ENCODE measurements around the gene FAM111B.
A peak's percentile ranks its signal among the peaks of the same experiment; 100 is the strongest.
"Not testable (repeated sequence)": the region's sequence is repeated elsewhere in the genome, so short reads cannot be mapped to it uniquely, and the experiment has no call there.

Gene FAM111B

GRCh38 chr11:59080421-59080820 is 26.6 kb upstream of the FAM111B start:
- not testable (repeated sequence) for H3K4me1 ChIP-seq (ENCODE audit: control insufficient read depth, insufficient read depth, low read length, poor library complexity, severe bottlenecking); H3K36me3 ChIP-seq (ENCODE audit: control insufficient read depth, insufficient read depth, low read length); H3K4me3 ChIP-seq (ENCODE audit: extremely low read depth, insufficient read depth, low read length, poor library complexity, severe bottlenecking); H3K9me3 ChIP-seq (ENCODE audit: control insufficient read depth, low read length); H3K27ac ChIP-seq (ENCODE audit: low read depth, low read length, severe bottlenecking)
- WGBS, 2 experiments (ENCODE audit: insufficient coverage in 2 of 2), result no CpG with 5 or more reads among the region's 2 CpGs

DNA sequence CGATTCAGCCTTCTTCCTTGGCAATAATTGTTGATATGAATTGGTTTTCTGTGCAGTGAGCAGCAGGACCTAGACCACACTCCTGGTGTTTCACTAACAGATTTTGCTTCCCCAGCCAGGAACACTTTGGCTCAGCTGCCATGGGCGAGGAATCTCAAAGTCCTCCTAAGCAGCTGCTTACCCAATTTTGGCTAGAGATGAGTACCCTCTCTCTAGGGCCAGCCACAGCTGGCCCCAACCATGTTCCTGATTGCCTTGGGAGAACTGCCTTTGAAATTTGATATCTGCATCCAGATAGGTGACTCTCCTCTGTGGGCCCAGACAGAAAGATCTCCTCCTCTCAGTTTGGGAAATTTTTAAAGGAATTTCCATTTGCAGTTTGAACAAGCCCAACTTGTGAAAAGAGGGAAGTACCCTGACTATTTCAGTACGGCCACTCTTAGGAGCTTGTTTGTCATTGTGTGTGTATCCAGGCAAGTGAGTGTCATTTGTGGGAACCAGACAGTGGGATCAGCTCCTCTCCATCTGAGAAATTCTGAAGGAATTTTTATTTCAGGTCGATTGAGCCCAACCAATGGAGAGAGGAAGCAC is 25.5 kb upstream of the FAM111B start:
- H3K4me3 ChIP-seq (ENCODE audit: extremely low read depth, insufficient read depth, low read length, poor library complexity, severe bottlenecking); H3K36me3 ChIP-seq (ENCODE audit: control insufficient read depth, insufficient read depth, low read length); H3K9me3 ChIP-seq (ENCODE audit: control insufficient read depth, low read length); H3K4me1 ChIP-seq (ENCODE audit: control insufficient read depth, insufficient read depth, low read length, poor library complexity, severe bottlenecking); H3K27ac ChIP-seq (ENCODE audit: low read depth, low read length, severe bottlenecking): not testable (repeated sequence)
- WGBS, 2 experiments (ENCODE audit: insufficient coverage in 2 of 2), result 63 to 80% methylated on average over 1 of the region's 4 CpGs

GRCh38 chr11:59086007-59086406 is 21.0 kb upstream of the FAM111B start, which contains the start of gene GLYATL1B:
GLYATL1B (plus strand) TSS chr11:59086307; CDS start chr11:59086307, 0 bp downstream.
- H3K36me3 ChIP-seq (ENCODE audit: control insufficient read depth, insufficient read depth, low read length); H3K27ac ChIP-seq (ENCODE audit: low read depth, low read length, severe bottlenecking); H3K4me1 ChIP-seq (ENCODE audit: control insufficient read depth, insufficient read depth, low read length, poor library complexity, severe bottlenecking); H3K4me3 ChIP-seq (ENCODE audit: extremely low read depth, insufficient read depth, low read length, poor library complexity, severe bottlenecking); H3K9me3 ChIP-seq (ENCODE audit: control insufficient read depth, low read length): not testable (repeated sequence)
- 90% methylated on average over 2 of the region's 5 CpGs; no CpG with 5 or more reads in 1 of the 2 experiments for WGBS, 2 experiments (ENCODE audit: insufficient coverage in 2 of 2)

- H3K27ac ChIP-seq (ENCODE audit: low read depth, low read length, severe bottlenecking), result no peak overlapping the region
- no peaks in the 10 kb centered on the region for H3K4me1 ChIP-seq (ENCODE audit: control insufficient read depth, insufficient read depth, low read length, poor library complexity, severe bottlenecking)
- H3K4me3 ChIP-seq (ENCODE audit: extremely low read depth, insufficient read depth, low read length, poor library complexity, severe bottlenecking), result no peak overlapping the region
- no peaks in the 10 kb centered on the region for H3K9me3 ChIP-seq (ENCODE audit: control insufficient read depth, low read length)
- H3K36me3 ChIP-seq (ENCODE audit: control insufficient read depth, insufficient read depth, low read length), result no peaks in the 10 kb centered on the region
- WGBS, 2 experiments (ENCODE audit: insufficient coverage in 2 of 2), result 86% methylated on average over 4 of the region's 4 CpGs; no CpG with 5 or more reads in 1 of the 2 experiments
Measured at GRCh38 chr11:59088162-59088561, 18.9 kb upstream of the FAM111B start.

DNA sequence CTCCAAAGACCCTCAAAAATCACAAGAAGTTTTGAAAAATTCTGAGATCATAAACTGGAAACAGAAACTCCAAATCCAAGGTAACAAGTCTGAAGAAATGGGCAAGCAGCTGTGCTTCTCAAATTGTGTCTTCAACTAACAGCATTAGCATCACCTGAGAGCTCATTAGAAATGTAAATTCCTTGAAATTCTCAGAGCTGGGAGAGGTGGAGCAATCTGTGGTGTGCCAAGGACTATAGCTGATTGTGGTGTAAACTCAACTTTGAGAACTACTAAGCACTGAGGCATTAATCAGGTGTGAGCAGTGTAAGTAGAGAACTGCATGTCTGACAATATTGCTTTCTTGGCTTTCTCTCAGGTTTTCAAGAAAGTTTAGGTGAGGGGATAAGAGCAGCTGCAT is 13.5 kb upstream of the FAM111B start:
- not testable (repeated sequence) for H3K4me3 ChIP-seq (ENCODE audit: extremely low read depth, insufficient read depth, low read length, poor library complexity, severe bottlenecking); H3K36me3 ChIP-seq (ENCODE audit: control insufficient read depth, insufficient read depth, low read length); H3K4me1 ChIP-seq (ENCODE audit: control insufficient read depth, insufficient read depth, low read length, poor library complexity, severe bottlenecking); H3K9me3 ChIP-seq (ENCODE audit: control insufficient read depth, low read length); H3K27ac ChIP-seq (ENCODE audit: low read depth, low read length, severe bottlenecking)

DNA sequence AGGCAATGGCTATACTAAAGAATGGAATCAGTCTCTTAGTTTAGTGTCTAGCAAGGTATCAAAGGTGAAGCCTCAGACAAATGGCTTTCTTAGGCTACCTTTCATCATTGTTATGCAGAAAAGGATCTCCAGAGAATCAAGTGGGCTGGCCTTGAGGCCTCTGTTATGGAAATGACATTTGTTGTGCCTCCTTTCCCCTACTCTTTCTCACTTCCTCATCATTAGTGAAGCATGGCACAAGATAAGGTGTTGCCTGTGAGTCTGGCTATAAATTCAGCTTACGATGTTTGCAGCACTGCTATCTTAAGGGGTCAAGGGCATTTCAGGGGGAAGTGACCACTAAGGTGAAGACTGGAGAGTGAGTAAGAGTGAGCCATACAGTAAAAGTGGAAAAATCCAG is 11.8 kb upstream of the FAM111B start:
- not testable (repeated sequence) for H3K27ac ChIP-seq (ENCODE audit: low read depth, low read length, severe bottlenecking); H3K4me3 ChIP-seq (ENCODE audit: extremely low read depth, insufficient read depth, low read length, poor library complexity, severe bottlenecking); H3K36me3 ChIP-seq (ENCODE audit: control insufficient read depth, insufficient read depth, low read length); H3K4me1 ChIP-seq (ENCODE audit: control insufficient read depth, insufficient read depth, low read length, poor library complexity, severe bottlenecking); H3K9me3 ChIP-seq (ENCODE audit: control insufficient read depth, low read length)
- WGBS, 2 experiments (ENCODE audit: insufficient coverage in 2 of 2), result 67 to 83% methylated on average over 1 of the region's 1 CpG

DNA sequence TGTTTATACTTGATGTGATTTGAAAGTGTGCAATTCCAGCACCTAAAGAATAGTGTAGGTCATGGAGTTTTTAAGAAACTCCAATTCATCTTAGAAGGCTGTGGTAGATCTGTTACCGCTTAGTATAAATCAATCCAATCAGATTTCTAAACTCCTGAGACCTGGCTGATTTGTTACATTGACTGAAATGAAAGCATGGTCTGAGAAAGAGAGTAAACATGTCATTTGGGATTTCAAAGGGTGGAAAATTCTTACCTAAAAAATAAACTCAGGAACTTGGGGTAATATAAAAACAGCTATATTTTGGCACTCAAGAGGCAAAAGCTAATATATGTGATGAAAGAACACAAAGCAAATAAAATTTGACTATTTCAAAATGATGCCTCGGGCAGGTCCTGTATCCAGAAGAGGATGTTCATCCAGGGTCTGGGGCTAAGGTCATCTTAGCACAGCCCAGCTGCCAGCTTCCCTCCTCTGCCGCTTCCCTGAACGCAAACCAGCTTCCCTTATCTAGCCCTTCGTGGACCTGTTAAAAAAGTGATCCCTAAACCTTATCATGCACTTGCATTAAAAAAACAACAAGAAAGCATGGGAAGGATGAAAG is 11.0 kb upstream of the FAM111B start:
- WGBS, 2 experiments (ENCODE audit: insufficient coverage in 2 of 2), result 80 to 88% methylated on average over 1 of the region's 5 CpGs

GRCh38 chr11:59097113-59097708 is 9.8 kb upstream of the FAM111B start:
- H3K9me3 ChIP-seq (ENCODE audit: control insufficient read depth, low read length), result no peaks in the 10 kb centered on the region
- H3K36me3 ChIP-seq (ENCODE audit: control insufficient read depth, insufficient read depth, low read length), result no peaks in the 10 kb centered on the region
- no peaks in the 10 kb centered on the region for H3K4me1 ChIP-seq (ENCODE audit: control insufficient read depth, insufficient read depth, low read length, poor library complexity, severe bottlenecking)
- H3K4me3 ChIP-seq (ENCODE audit: extremely low read depth, insufficient read depth, low read length, poor library complexity, severe bottlenecking), result no peak overlapping the region
- no peak overlapping the region for H3K27ac ChIP-seq (ENCODE audit: low read depth, low read length, severe bottlenecking)
- WGBS, 2 experiments (ENCODE audit: insufficient coverage in 2 of 2), result 92% methylated on average over 5 of the region's 5 CpGs

More for the DNA sequence above, 11.0 kb upstream of the FAM111B start:
- not testable (repeated sequence) for H3K9me3 ChIP-seq (ENCODE audit: control insufficient read depth, low read length); H3K4me1 ChIP-seq (ENCODE audit: control insufficient read depth, insufficient read depth, low read length, poor library complexity, severe bottlenecking); H3K36me3 ChIP-seq (ENCODE audit: control insufficient read depth, insufficient read depth, low read length); H3K27ac ChIP-seq (ENCODE audit: low read depth, low read length, severe bottlenecking); H3K4me3 ChIP-seq (ENCODE audit: extremely low read depth, insufficient read depth, low read length, poor library complexity, severe bottlenecking)

- H3K4me3 ChIP-seq (ENCODE audit: extremely low read depth, insufficient read depth, low read length, poor library complexity, severe bottlenecking); H3K36me3 ChIP-seq (ENCODE audit: control insufficient read depth, insufficient read depth, low read length); H3K27ac ChIP-seq (ENCODE audit: low read depth, low read length, severe bottlenecking); H3K4me1 ChIP-seq (ENCODE audit: control insufficient read depth, insufficient read depth, low read length, poor library complexity, severe bottlenecking); H3K9me3 ChIP-seq (ENCODE audit: control insufficient read depth, low read length): not testable (repeated sequence)
- 91% methylated on average over 6 of the region's 8 CpGs; no CpG with 5 or more reads in 1 of the 2 experiments for WGBS, 2 experiments (ENCODE audit: insufficient coverage in 2 of 2)
Measured at GRCh38 chr11:59097938-59098337, 9.1 kb upstream of the FAM111B start.

- Histone ChIP-seq H3K27ac (ENCODE audit: low read depth, low read length, severe bottlenecking) (no peak overlapping the region), H3K9me3 (ENCODE audit: control insufficient read depth, low read length) (no peaks in the 10 kb centered on the region), H3K4me1 (ENCODE audit: control insufficient read depth, insufficient read depth, low read length, poor library complexity, severe bottlenecking) (peaks cover 2% of the 10 kb centered on the region), H3K4me3 (ENCODE audit: extremely low read depth, insufficient read depth, low read length, poor library complexity, severe bottlenecking) (no peak overlapping the region), H3K36me3 (ENCODE audit: control insufficient read depth, insufficient read depth, low read length) (no peaks in the 10 kb centered on the region)
- 47 to 78% methylated on average over 21 to 22 of the region's 23 CpGs for WGBS, 2 experiments (ENCODE audit: insufficient coverage in 2 of 2)
Measured at GRCh38 chr11:59102259-59102765, 4.7 kb upstream of the FAM111B start.

GRCh38 chr11:59107721-59108120 is 684 bp downstream of the FAM111B start:
- peak overlapping the region; percentile 44 for H3K4me3 ChIP-seq (ENCODE audit: extremely low read depth, insufficient read depth, low read length, poor library complexity, severe bottlenecking)
- not testable (repeated sequence) for H3K36me3 ChIP-seq (ENCODE audit: control insufficient read depth, insufficient read depth, low read length); H3K9me3 ChIP-seq (ENCODE audit: control insufficient read depth, low read length); H3K27ac ChIP-seq (ENCODE audit: low read depth, low read length, severe bottlenecking); H3K4me1 ChIP-seq (ENCODE audit: control insufficient read depth, insufficient read depth, low read length, poor library complexity, severe bottlenecking)
- 2 to 3% methylated on average over 6 of the region's 10 CpGs for WGBS, 2 experiments (ENCODE audit: insufficient coverage in 2 of 2)
